Kidney (tissue), 14 donors: Measurements from ENCODE around the gene FOXE1. TPM values are rescaled to one million over a fixed set of nuclear protein-coding genes. Genes with fewer than 3 reads are reported as not detected.

Experiments
- DNase-seq, 5 donors: peaks; one replicate each; pipeline ENCODE4 v3.0.0-alpha.2; 2013 to 2020
- FAIRE-seq: peaks from 2 replicates; lab custom pipeline; 2012; peaks lifted over from hg19 to GRCh38; lab: Jason Lieb, UNC
- H3K27ac ChIP-seq, 2 donors: one replicate each; pipeline ENCODE4 v1.7.0; 2013; ENCODE audit warnings: low read depth in 2 of 2, low read length in 2 of 2, inconsistent platforms in 1 of 2
- H3K27me3 ChIP-seq: one replicate; pipeline ENCODE4 v1.7.1; 2013; ENCODE audit warnings: low read length, inconsistent platforms; ENCODE audit not compliant: control insufficient read depth, insufficient read depth
- H3K36me3 ChIP-seq, 3 donors: one replicate each; pipeline versions ENCODE4 v1.7.0 to v1.7.1; 2013; ENCODE audit warnings: low read length in 3 of 3, control low read depth in 1 of 3, inconsistent platforms in 1 of 3; ENCODE audit not compliant: insufficient read depth in 3 of 3, control insufficient read depth in 2 of 3
- H3K4me1 ChIP-seq, 3 donors: one replicate each; pipeline versions ENCODE4 v1.7.0 to v1.7.1; 2013; ENCODE audit warnings: low read length in 3 of 3, inconsistent platforms in 1 of 3, low read depth in 1 of 3; ENCODE audit not compliant: control insufficient read depth in 2 of 3, insufficient read depth in 2 of 3
- H3K4me3 ChIP-seq, 3 donors: one replicate each; pipeline versions ENCODE4 v1.7.0 to v1.8.1; 2013; ENCODE audit warnings: low read length in 3 of 3, control low read depth in 1 of 3, inconsistent platforms in 1 of 3
- H3K9ac ChIP-seq, 3 donors: one replicate each; pipeline versions ENCODE4 v1.7.0 to v1.7.1; 2013; ENCODE audit warnings: low read length in 3 of 3, control low read depth in 1 of 3, inconsistent platforms in 1 of 3
- H3K9me3 ChIP-seq, 3 donors: one replicate each; pipeline versions ENCODE4 v1.7.0 to v1.7.1; 2013; ENCODE audit warnings: low read length in 3 of 3, control low read depth in 1 of 3, inconsistent platforms in 1 of 3; ENCODE audit not compliant: control insufficient read depth in 2 of 3, insufficient read depth in 1 of 3
- intact Hi-C: fragments of 100-400 bp; cut with DNase I; formaldehyde crosslinking; loops from one replicate; pipeline ENCODE4 v1.11.1; 2022
- polyA plus RNA-seq: library from polyadenylated mRNA; stranded (reverse); fragments of 350-450 nt; fragmentation: Illumina TruSeq; extraction: RNeasy Lipid Tissue Mini Kit (QIAGEN cat#74804); gene quantifications from one replicate; pipeline ENCODE4 v1.2.3, GENCODE V29; 2014; ENCODE audit warnings: low read depth, low replicate concordance; ENCODE audit not compliant: insufficient read depth
- total RNA-seq: library from RNA; stranded (reverse); fragmentation: NEBNext Ultra II Directional; extraction: Animal tissue kit (Norgen Biotek cat#: 25700); gene quantifications from one replicate; pipeline ENCODE4 v1.2.1, GENCODE V29; 2021
- TF ChIP-seq, protein P1 (sequence below): IDR thresholded peaks from 3 replicates; pipeline ENCODE4 v1.5.1; 2012; ENCODE audit warnings: mild to moderate bottlenecking, moderate library complexity, borderline replicate concordance; ENCODE audit not compliant: insufficient read depth; ENCODE audit errors: extremely low read depth
- donor health status: control.
- donor health status: control.
- donor health status: control.
- donor health status: control.
- donor health status: control.
- donor health status: DM: yes; HTN: yes; CAD: no.
- donor health status: Normal renal cell carcinoma (clear cell type).

The FOXE1 gene
- total and polyA plus RNA-seq, 2 donors from 2014 or later: 2.2 TPM; not detected in 1

- TF ChIP-seq, protein P1, sequence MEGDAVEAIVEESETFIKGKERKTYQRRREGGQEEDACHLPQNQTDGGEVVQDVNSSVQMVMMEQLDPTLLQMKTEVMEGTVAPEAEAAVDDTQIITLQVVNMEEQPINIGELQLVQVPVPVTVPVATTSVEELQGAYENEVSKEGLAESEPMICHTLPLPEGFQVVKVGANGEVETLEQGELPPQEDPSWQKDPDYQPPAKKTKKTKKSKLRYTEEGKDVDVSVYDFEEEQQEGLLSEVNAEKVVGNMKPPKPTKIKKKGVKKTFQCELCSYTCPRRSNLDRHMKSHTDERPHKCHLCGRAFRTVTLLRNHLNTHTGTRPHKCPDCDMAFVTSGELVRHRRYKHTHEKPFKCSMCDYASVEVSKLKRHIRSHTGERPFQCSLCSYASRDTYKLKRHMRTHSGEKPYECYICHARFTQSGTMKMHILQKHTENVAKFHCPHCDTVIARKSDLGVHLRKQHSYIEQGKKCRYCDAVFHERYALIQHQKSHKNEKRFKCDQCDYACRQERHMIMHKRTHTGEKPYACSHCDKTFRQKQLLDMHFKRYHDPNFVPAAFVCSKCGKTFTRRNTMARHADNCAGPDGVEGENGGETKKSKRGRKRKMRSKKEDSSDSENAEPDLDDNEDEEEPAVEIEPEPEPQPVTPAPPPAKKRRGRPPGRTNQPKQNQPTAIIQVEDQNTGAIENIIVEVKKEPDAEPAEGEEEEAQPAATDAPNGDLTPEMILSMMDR: no peak
- H3K9me3 ChIP-seq: no peaks in the 10 kb centered on the region
- no peak for DNase-seq
- intact Hi-C loops: no loop called here
- H3K4me1 ChIP-seq: no peaks in the 10 kb centered on the region
- H3K9ac ChIP-seq: no peak overlapping the region
- H3K4me3 ChIP-seq: no peak overlapping the region
- no peaks in the 10 kb centered on the region for H3K36me3 ChIP-seq
- no peak for FAIRE-seq
- H3K27me3 ChIP-seq: peaks cover 24% of the 10 kb centered on the region
- H3K27ac ChIP-seq: no peak overlapping the region
Measured at GRCh38 chr9:97842960-97843359, 10.1 kb upstream of the FOXE1 start.

DNA sequence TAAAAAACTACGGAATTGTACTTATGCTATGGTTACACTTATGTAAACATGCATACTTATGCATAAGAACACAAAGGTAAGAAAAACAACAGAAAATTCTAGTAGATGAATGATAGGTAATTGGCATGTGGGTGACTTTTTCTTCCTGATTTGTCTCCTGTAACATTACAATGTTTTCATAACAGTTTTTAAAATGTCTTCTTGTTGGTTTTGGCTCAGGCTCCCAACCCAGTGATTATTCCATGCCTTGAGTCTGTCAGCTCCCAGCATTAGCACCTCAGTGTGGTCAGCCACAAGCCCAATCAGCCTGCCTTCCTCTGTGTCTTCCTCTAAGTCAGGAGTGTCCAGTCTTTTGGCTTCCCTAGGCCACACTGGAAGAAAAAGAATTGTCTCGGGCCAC is 7.9 kb upstream of the FOXE1 start:
- intact Hi-C loops: no loop called here

GRCh38 chr9:97845763-97846162 is 7.3 kb upstream of the FOXE1 start:
- H3K27me3 ChIP-seq: peaks cover 49% of the 10 kb centered on the region
- DNase-seq: no peak

More for the DNA sequence above, 7.9 kb upstream of the FOXE1 start:
- Histone ChIP-seq H3K27me3 (peaks cover 43% of the 10 kb centered on the region), H3K9me3 (no peaks in the 10 kb centered on the region), H3K9ac (no peak overlapping the region), H3K36me3 (no peaks in the 10 kb centered on the region), H3K4me1 (no peaks in the 10 kb centered on the region), H3K27ac (no peak overlapping the region), H3K4me3 (no peak overlapping the region)
- no peak for DNase-seq
- TF ChIP-seq, protein P1: no peak
- FAIRE-seq: no peak

More at GRCh38 chr9:97845763-97846162, 7.3 kb upstream of the FOXE1 start:
- H3K27ac ChIP-seq: no peak overlapping the region
- TF ChIP-seq, protein P1: no peak
- H3K9me3 ChIP-seq: no peaks in the 10 kb centered on the region
- FAIRE-seq: no peak
- no peaks in the 10 kb centered on the region for H3K36me3 ChIP-seq
- intact Hi-C loops: no loop called here
- H3K9ac ChIP-seq: no peak overlapping the region
- no peaks in the 10 kb centered on the region for H3K4me1 ChIP-seq
- no peak overlapping the region for H3K4me3 ChIP-seq
